HepG2 (cell line): ENCODE data around the gene SLC39A2. TPM values are rescaled to one million over a fixed set of nuclear protein-coding genes. Genes with fewer than 3 reads are reported as not detected.

Experiments used
- BORCS8-MEF2B ChIP-seq: sonication (generic); formaldehyde crosslinking; IDR thresholded peaks from 2 replicates; pipeline ENCODE4 v1.8.0; 2022; ENCODE audit warnings: mild to moderate bottlenecking, missing genetic modification reagents
- HNF1A ChIP-seq, 2 experiments: sonication (generic) in 1 of 2; formaldehyde crosslinking in 1 of 2; IDR thresholded peaks; 2 replicates each; pipeline versions ENCODE4 v1.4.0 to v1.6.1; 2016 to 2020; ENCODE audit warnings: borderline replicate concordance in 1 of 2, low read depth in 1 of 2, mild to moderate bottlenecking in 1 of 2, missing genetic modification reagents in 1 of 2
- HNF1B ChIP-seq: sonication (generic); formaldehyde crosslinking; IDR thresholded peaks from 2 replicates; pipeline ENCODE4 v1.5.1; 2020; ENCODE audit warnings: mild to moderate bottlenecking, moderate library complexity, missing genetic modification reagents
- PATZ1 ChIP-seq: sonication (generic); formaldehyde crosslinking; IDR thresholded peaks from 2 replicates; pipeline ENCODE4 v1.4.0; 2020; ENCODE audit warnings: missing genetic modification reagents
- RAD21 ChIP-seq: fragments of 450-650 bp; formaldehyde crosslinking; IDR thresholded peaks from 2 replicates; pipeline ENCODE4 v1.5.0; 2020; ENCODE audit warnings: mild to moderate bottlenecking
- TEAD3 ChIP-seq: optimal IDR thresholded peaks from 2 replicates; pipeline ENCODE3; 2016; ENCODE audit warnings: borderline replicate concordance
- TERF1 ChIP-seq: sonication (generic); formaldehyde crosslinking; IDR thresholded peaks from 2 replicates; pipeline ENCODE4 v1.8.0; 2022; ENCODE audit warnings: mild to moderate bottlenecking, missing genetic modification reagents, moderate library complexity
- TOE1 ChIP-seq: sonication (generic); formaldehyde crosslinking; IDR thresholded peaks from 2 replicates; pipeline ENCODE4 v1.4.0; 2020; ENCODE audit warnings: mild to moderate bottlenecking, missing genetic modification reagents
- XRCC5 ChIP-seq: fragments of 200-400 bp; formaldehyde crosslinking; optimal IDR thresholded peaks from 2 replicates; pipeline ENCODE3; 2017; ENCODE audit warnings: mild to moderate bottlenecking, low read length
- ZC3H13 ChIP-seq: sonication (generic); formaldehyde crosslinking; IDR thresholded peaks from 2 replicates; pipeline ENCODE4 v1.8.1; 2023; ENCODE audit warnings: mild to moderate bottlenecking, missing genetic modification reagents, moderate library complexity
- ZNF280D ChIP-seq: sonication (generic); formaldehyde crosslinking; IDR thresholded peaks from 2 replicates; pipeline ENCODE4 v1.5.1; 2020; ENCODE audit warnings: mild to moderate bottlenecking, missing genetic modification reagents
- ZNF562 ChIP-seq: sonication (generic); formaldehyde crosslinking; IDR thresholded peaks from 2 replicates; pipeline ENCODE4 v1.8.0; 2022; ENCODE audit warnings: missing genetic modification reagents, borderline replicate concordance
- ZNF678 ChIP-seq: sonication (generic); formaldehyde crosslinking; IDR thresholded peaks from 2 replicates; pipeline ENCODE4 v1.4.0; 2020; ENCODE audit warnings: mild to moderate bottlenecking, missing genetic modification reagents
- ZNF703 ChIP-seq: sonication (generic); formaldehyde crosslinking; IDR thresholded peaks from 2 replicates; pipeline ENCODE4 v1.5.1; 2020; ENCODE audit warnings: missing genetic modification reagents, mild to moderate bottlenecking, moderate library complexity, borderline replicate concordance
- polyA plus RNA-seq, 8 experiments: library from polyadenylated mRNA; depleted of rRNA in 3 of 8; stranded (reverse) in 7 of 8; unstranded in 1 of 8; fragments of >200 nt; fragmentation: Illumina TruSeq in 4 of 8; extraction: Trizol in 4 of 8; gene quantifications; 2 replicates each; pipeline versions ENCODE4 v1.2.1 to v1.2.3, GENCODE V29; 2011 to 2016; ENCODE audit warnings: low read depth in 4 of 8, missing spikeins in 1 of 8, mixed read lengths in 1 of 8; ENCODE audit not compliant: insufficient read depth in 1 of 8
- total RNA-seq, 5 experiments: library from RNA; depleted of rRNA; stranded (reverse); fragments of >200 nt; fragmentation: Illumina TruSeq; extraction: Trizol; gene quantifications; 2 replicates each; pipeline ENCODE4 v1.2.3, GENCODE V29; 2016; ENCODE audit warnings: low read depth in 1 of 5

Gene SLC39A2
- total and polyA plus RNA-seq, 2 of the 13 experiments (the other 11 are each of a cell fraction or from before 2014, with no cell fraction given): 0.08 to 0.11 TPM

- TF ChIP-seq ZNF678 (CRISPR knock-in tag) (no peak), TERF1 (CRISPR knock-in tag) (peak; percentile 74; the same call in 1 of the 2 replicates), PATZ1 (peak; percentile 82), HNF1B (CRISPR knock-in tag) (no peak), HNF1A (IDR thresholded peaks at IDR 0.05; ENCODE audit: low read depth) (no peak), HNF1A (CRISPR knock-in tag; IDR thresholded peaks at IDR 0.05; ENCODE audit: borderline replicate concordance) (no peak), ZC3H13 (CRISPR knock-in tag) (no peak), ZNF562 (CRISPR knock-in tag) (no peak), TEAD3 (CRISPR knock-in tag) (no peak), RAD21 (CRISPR knock-in tag) (peak; percentile 58), BORCS8-MEF2B (CRISPR knock-in tag) (no peak; the same call in 1 of the 2 replicates), TOE1 (CRISPR knock-in tag) (no peak), ZNF703 (CRISPR knock-in tag) (no peak), XRCC5 (peak; percentile 8), ZNF280D (CRISPR knock-in tag) (peak; percentile 64; the same call in 1 of the 2 replicates)
These were observed 25.7 kb downstream of the SLC39A2 start, which contains the start of gene NDRG2 (continued) for GRCh38 chr14:21024585-21025370.
